Measurements from ENCODE around the gene ALG1. TPM values are rescaled to one million over a fixed set of nuclear protein-coding genes. Genes with fewer than 3 reads are reported as not detected.

Gene ALG1
- polyA plus RNA-seq, 2 of the 4 experiments (the other 2 are of a cell fraction), result 30.9 to 33.4 TPM

DNA sequence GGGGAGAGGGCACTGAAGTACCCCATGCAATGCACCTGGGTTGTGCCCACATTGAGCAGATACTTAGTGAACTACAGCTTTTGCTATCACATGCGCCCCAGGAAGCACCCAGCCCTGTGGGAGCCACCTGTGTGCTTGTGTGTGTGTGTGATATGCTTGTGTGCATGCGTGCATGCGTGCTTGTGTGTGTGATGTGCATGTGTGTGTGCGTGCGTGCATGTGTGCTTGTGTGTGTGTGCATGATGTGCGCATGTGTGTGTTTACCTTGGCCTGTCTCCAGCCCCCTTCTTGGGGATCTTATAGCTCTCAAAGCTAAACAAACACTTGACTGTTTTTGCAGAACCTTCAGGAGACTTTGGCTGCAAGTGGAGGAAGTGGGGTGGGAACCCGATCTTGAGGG is 6.7 kb upstream of the ALG1 start:
- H3K27ac ChIP-seq, result no peak overlapping the region
- DNase-seq (ENCODE audit: low read depth in 1 of 2, low spot score in 1 of 2) (no peak), ATAC-seq (no peak; a peak in 1 of 6 replicates), FAIRE-seq (no peak)
- no peak overlapping the region for H3K4me2 ChIP-seq
- H3K9me3 ChIP-seq, result no peaks in the 10 kb centered on the region
- no peak overlapping the region for H3K4me3 ChIP-seq
- 40% methylated on average over 7 of the region's 7 CpGs for WGBS (ENCODE audit: missing lambda C conversion rate)
- ChIA-PET POLR2A (interaction anchor here (0.5 kb wide), 1 partner anchor 449 kb away, joined by 3 read pairs; no protein-coding TSS in a partner anchor), CTCF (interaction anchor here (0.8 to 1.9 kb wide), 3 partner anchors 12 to 515 kb away, joined by 3 to 6 read pairs (median 3); no protein-coding TSS in a partner anchor)
- peaks cover 6% of the 10 kb centered on the region; the same call in 1 of the 3 replicates for H3K4me1 ChIP-seq
- TF ChIP-seq, protein P1, sequence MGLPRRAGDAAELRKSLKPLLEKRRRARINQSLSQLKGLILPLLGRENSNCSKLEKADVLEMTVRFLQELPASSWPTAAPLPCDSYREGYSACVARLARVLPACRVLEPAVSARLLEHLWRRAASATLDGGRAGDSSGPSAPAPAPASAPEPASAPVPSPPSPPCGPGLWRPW (IDR thresholded peaks at IDR 0.05), result no peak
- TF ChIP-seq HOXB13 (CRISPR knock-in tag; IDR thresholded peaks at IDR 0.05; ENCODE audit: low read depth) (no peak), RNF2 (IDR thresholded peaks at IDR 0.05; ENCODE audit: borderline replicate concordance, low read depth) (no peak)
- TF ChIP-seq, protein P2, sequence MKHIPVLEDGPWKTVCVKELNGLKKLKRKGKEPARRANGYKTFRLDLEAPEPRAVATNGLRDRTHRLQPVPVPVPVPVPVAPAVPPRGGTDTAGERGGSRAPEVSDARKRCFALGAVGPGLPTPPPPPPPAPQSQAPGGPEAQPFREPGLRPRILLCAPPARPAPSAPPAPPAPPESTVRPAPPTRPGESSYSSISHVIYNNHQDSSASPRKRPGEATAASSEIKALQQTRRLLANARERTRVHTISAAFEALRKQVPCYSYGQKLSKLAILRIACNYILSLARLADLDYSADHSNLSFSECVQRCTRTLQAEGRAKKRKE (CRISPR knock-in tag; IDR thresholded peaks at IDR 0.05; ENCODE audit: low read depth), result no peak
- TF ChIP-seq, protein P3, sequence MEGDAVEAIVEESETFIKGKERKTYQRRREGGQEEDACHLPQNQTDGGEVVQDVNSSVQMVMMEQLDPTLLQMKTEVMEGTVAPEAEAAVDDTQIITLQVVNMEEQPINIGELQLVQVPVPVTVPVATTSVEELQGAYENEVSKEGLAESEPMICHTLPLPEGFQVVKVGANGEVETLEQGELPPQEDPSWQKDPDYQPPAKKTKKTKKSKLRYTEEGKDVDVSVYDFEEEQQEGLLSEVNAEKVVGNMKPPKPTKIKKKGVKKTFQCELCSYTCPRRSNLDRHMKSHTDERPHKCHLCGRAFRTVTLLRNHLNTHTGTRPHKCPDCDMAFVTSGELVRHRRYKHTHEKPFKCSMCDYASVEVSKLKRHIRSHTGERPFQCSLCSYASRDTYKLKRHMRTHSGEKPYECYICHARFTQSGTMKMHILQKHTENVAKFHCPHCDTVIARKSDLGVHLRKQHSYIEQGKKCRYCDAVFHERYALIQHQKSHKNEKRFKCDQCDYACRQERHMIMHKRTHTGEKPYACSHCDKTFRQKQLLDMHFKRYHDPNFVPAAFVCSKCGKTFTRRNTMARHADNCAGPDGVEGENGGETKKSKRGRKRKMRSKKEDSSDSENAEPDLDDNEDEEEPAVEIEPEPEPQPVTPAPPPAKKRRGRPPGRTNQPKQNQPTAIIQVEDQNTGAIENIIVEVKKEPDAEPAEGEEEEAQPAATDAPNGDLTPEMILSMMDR (IDR thresholded peaks at IDR 0.05), result no peak

DNA sequence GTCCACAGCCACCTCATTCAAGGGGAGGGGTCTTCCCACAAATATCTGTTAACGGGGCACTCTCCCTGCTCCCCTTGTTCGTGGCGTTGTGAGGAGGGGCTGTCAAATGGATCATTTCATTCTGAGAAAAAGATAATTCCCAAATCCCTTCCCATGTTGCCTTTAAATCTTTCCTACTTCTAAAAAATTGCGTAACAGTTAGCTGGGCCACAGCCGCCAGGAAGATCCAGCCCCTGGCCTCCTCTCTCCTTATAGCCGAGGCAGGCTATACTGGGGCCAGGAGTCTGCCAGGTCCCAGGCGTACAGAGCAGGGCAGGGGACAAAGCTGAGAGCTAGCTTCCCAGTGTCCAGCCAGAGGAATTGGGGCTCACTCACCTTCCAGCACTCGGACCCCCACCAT is 6.3 kb upstream of the ALG1 start:
- ATAC-seq, result peak in 1 of 2 experiments; percentile 17; a peak in 3 of 6 replicates
- 29% methylated on average over 8 of the region's 8 CpGs for WGBS (ENCODE audit: missing lambda C conversion rate)
- POLR2A ChIA-PET, result no interaction called here

DNA sequence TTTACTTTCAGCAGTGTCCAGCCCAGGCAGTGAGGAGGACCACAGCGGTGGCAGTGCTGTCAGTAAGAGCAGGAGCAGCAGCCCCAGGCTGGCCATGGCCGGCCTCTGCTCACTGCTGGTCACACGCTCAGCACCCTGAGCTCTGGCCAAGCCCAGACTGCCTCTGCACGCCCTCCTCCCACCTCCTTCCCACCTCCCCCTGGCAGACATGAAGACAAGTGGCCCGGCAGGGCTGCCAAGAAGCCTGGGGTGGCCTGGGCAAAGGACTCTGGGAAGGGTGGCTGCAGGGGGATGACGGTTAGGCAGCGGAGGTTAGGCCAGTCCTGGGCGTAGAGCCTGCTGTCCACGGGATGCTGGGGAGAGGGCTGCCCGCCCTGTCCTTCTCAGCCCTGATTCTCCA is 5.8 kb upstream of the ALG1 start, which contains the start of gene C16orf89:
Gene C16orf89, minus strand, starts transcription at position 144 of the 400 bp plus-strand sequence. Its CDS starts 48 bp downstream, at position 96.
- ChIA-PET CTCF (interaction anchor here (1.5 kb wide), 1 partner anchor 29 kb away, joined by 3 read pairs; no protein-coding TSS in a partner anchor), POLR2A (no interaction called here)
- FAIRE-seq, result no peak
- no peak within 1 kb of the TSS for H3K27ac ChIP-seq
- WGBS (ENCODE audit: missing lambda C conversion rate), result 54% methylated on average over 9 of the region's 10 CpGs
- peaks cover 6% of the 10 kb centered on the region; the same call in 1 of the 3 replicates for H3K4me1 ChIP-seq
- no peak for DNase-seq (ENCODE audit: low read depth in 1 of 2, low spot score in 1 of 2)
- no peak within 1 kb of the TSS for H3K4me2 ChIP-seq
- no peak within 1 kb of the TSS for H3K4me3 ChIP-seq
- peak in 1 of 2 experiments; percentile 29; a peak in 3 of 6 replicates for ATAC-seq
- TF ChIP-seq MAFK (IDR thresholded peaks at IDR 0.05; ENCODE audit: partially characterized antibody), result no peak
- TF ChIP-seq, protein P1 (IDR thresholded peaks at IDR 0.05), result no peak
- no peak for TF ChIP-seq ZNF302 (CRISPR knock-in tag; IDR thresholded peaks at IDR 0.05)
- TF ChIP-seq FOSL2 (IDR thresholded peaks at IDR 0.05), result no peak
- TF ChIP-seq FOSL2 (CRISPR knock-in tag; IDR thresholded peaks at IDR 0.05), result no peak
- TF ChIP-seq, protein P4, sequence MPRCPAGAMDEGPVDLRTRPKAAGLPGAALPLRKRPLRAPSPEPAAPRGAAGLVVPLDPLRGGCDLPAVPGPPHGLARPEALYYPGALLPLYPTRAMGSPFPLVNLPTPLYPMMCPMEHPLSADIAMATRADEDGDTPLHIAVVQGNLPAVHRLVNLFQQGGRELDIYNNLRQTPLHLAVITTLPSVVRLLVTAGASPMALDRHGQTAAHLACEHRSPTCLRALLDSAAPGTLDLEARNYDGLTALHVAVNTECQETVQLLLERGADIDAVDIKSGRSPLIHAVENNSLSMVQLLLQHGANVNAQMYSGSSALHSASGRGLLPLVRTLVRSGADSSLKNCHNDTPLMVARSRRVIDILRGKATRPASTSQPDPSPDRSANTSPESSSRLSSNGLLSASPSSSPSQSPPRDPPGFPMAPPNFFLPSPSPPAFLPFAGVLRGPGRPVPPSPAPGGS (IDR thresholded peaks at IDR 0.05), result no peak
- no peak for TF ChIP-seq HEYL (CRISPR knock-in tag; IDR thresholded peaks at IDR 0.05)
- TF ChIP-seq HDAC2 (IDR thresholded peaks at IDR 0.05), result no peak
- TF ChIP-seq POLR2A (IDR thresholded peaks at IDR 0.05; ENCODE audit: low read length), result no peak
- H3K9me3 ChIP-seq, result no peaks in the 10 kb centered on the region

More for the DNA sequence above, 6.3 kb upstream of the ALG1 start:
- no peak overlapping the region for H3K27ac ChIP-seq
- DNase-seq (ENCODE audit: low read depth in 1 of 2, low spot score in 1 of 2), result no peak
- peaks cover 6% of the 10 kb centered on the region; the same call in 1 of the 3 replicates for H3K4me1 ChIP-seq
- TF ChIP-seq, protein P3 (IDR thresholded peaks at IDR 0.05), result no peak
- TF ChIP-seq, protein P5, sequence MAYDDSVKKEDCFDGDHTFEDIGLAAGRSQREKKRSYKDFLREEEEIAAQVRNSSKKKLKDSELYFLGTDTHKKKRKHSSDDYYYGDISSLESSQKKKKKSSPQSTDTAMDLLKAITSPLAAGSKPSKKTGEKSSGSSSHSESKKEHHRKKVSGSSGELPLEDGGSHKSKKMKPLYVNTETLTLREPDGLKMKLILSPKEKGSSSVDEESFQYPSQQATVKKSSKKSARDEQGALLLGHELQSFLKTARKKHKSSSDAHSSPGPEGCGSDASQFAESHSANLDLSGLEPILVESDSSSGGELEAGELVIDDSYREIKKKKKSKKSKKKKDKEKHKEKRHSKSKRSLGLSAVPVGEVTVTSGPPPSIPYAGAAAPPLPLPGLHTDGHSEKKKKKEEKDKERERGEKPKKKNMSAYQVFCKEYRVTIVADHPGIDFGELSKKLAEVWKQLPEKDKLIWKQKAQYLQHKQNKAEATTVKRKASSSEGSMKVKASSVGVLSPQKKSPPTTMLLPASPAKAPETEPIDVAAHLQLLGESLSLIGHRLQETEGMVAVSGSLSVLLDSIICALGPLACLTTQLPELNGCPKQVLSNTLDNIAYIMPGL (CRISPR knock-in tag; IDR thresholded peaks at IDR 0.05; ENCODE audit: borderline replicate concordance), result no peak
- peak; percentile 30 to 75; a peak in 2 of 4 replicates for TF ChIP-seq CEBPB (IDR thresholded peaks at IDR 0.05)
- H3K9me3 ChIP-seq, result no peaks in the 10 kb centered on the region
- no peak for FAIRE-seq
- CTCF ChIA-PET, result no interaction called here
- no peak overlapping the region for H3K4me2 ChIP-seq
- no peak overlapping the region for H3K4me3 ChIP-seq
